GM12878 (cell line): Measurements from ENCODE around the gene FLRT1. TPM values are rescaled to one million over a fixed set of nuclear protein-coding genes. Genes with fewer than 3 reads are reported as not detected.

Source experiments
- ATAC-seq: fragments of 200-7000 bp; cut with Tn5 transposase; 3 replicates; pipeline ENCODE4 v1.9.1; 2020; ENCODE audit warnings: mild to moderate bottlenecking, moderate library complexity
- BruUV-seq: library from RNA; stranded (reverse); fragments of 400-500 nt; replicated peaks from 2 replicates; lab custom pipeline; 2021; lab: Mats Ljungman, UMichigan
- CTCF ChIA-PET: fragments of 300-600 bp; sonication (Branson Sonifier 250); formaldehyde crosslinking; extraction: SDS; loops from one replicate; lab custom pipeline; 2021; ENCODE audit warnings: inconsistent platforms; lab: Yijun Ruan, JAX
- POLR2A ChIA-PET: fragments of 350-600 bp; formaldehyde crosslinking; extraction: SDS; loops from one replicate; lab custom pipeline; 2021; ENCODE audit warnings: inconsistent platforms; lab: Charles Lee
- RAD21 ChIA-PET: fragments of 300-600 bp; sonication (Branson Sonifier 250); formaldehyde crosslinking; loops from one replicate; lab custom pipeline; 2023; ENCODE audit warnings: antibody characterized with exemption; ENCODE audit not compliant: unreplicated experiment; lab: Charles Lee
- SMC1A ChIA-PET: fragments of 300-600 bp; sonication (Branson Sonifier 250); formaldehyde crosslinking; loops from one replicate; lab custom pipeline; 2023; ENCODE audit not compliant: unreplicated experiment, uncharacterized antibody; lab: Charles Lee
- DNase-seq: peaks from one replicate; pipeline ENCODE4 v3.0.0-alpha.2; 2011; ENCODE audit warnings: low read depth, low spot score
- FAIRE-seq: peaks from 3 replicates; lab custom pipeline; 2011; peaks lifted over from hg19 to GRCh38; lab: Jason Lieb, UNC
- H2AFZ ChIP-seq: 2 replicates; pipeline ENCODE4 v1.6.0; 2011; ENCODE audit warnings: low read depth, low read length, control low read depth; ENCODE audit not compliant: control insufficient read depth
- H3K27ac ChIP-seq: 2 replicates; pipeline ENCODE4 v1.5.1; 2011; ENCODE audit warnings: control low read depth; ENCODE audit not compliant: control insufficient read depth, insufficient read depth
- H3K27me3 ChIP-seq, 2 experiments: replicated peaks in 1 of 2; 2 replicates each; pipeline versions ENCODE4 v1.6.0 to v1.6.1; 2011; ENCODE audit warnings: low read length in 1 of 2; ENCODE audit not compliant: control insufficient read depth in 2 of 2, insufficient read depth in 2 of 2
- H3K36me3 ChIP-seq, 2 experiments: 2 replicates each; pipeline ENCODE4 v1.5.1; 2011; ENCODE audit warnings: low read length in 1 of 2; ENCODE audit not compliant: control insufficient read depth in 2 of 2, insufficient read depth in 2 of 2
- H3K4me1 ChIP-seq: 2 replicates; pipeline ENCODE4 v1.6.1; 2011; ENCODE audit warnings: mild to moderate bottlenecking, low read length, moderate library complexity, mixed read lengths; ENCODE audit not compliant: control insufficient read depth, insufficient read depth
- H3K4me2 ChIP-seq: 2 replicates; pipeline ENCODE4 v1.6.0; 2011; ENCODE audit warnings: control low read depth; ENCODE audit not compliant: control insufficient read depth, insufficient read depth
- H3K4me3 ChIP-seq: fragments of 200-600 bp; sonication (generic); 2 replicates; pipeline ENCODE4 v1.5.1; 2016
- H3K79me2 ChIP-seq: 2 replicates; pipeline ENCODE4 v1.6.0; 2011; ENCODE audit warnings: low read length; ENCODE audit not compliant: control insufficient read depth, insufficient read depth
- H3K9ac ChIP-seq: 2 replicates; pipeline ENCODE4 v1.8.0; 2011; ENCODE audit warnings: low read length, control low read depth, mixed read lengths; ENCODE audit not compliant: control insufficient read depth, insufficient read depth
- H3K9me3 ChIP-seq: replicated peaks from 3 replicates; pipeline ENCODE4 v1.5.1; 2011; ENCODE audit warnings: mild to moderate bottlenecking, low read length; ENCODE audit not compliant: control insufficient read depth, insufficient read depth
- H4K20me1 ChIP-seq: 2 replicates; pipeline ENCODE4 v1.6.0; 2011; ENCODE audit not compliant: control insufficient read depth, insufficient read depth
- EGR1 ChIP-seq, 2 experiments: IDR thresholded peaks; 1 replicate in 1 of 2; 2 replicates in 1 of 2; pipeline ENCODE4 v1.6.1; 2011 to 2012; ENCODE audit warnings: low read depth in 2 of 2, low read length in 2 of 2, borderline replicate concordance in 1 of 2, mild to moderate bottlenecking in 1 of 2, moderate library complexity in 1 of 2
- HCFC1 ChIP-seq: fragments of 150-350 bp; IDR thresholded peaks from 2 replicates; pipeline ENCODE4 v1.6.1; 2014; ENCODE audit warnings: low read length
- HDAC2 ChIP-seq: fragments of 200-600 bp; sonication (generic); IDR thresholded peaks from 2 replicates; pipeline ENCODE4 v1.6.1; 2017
- IKZF2 ChIP-seq, 2 experiments: fragments of 450-650 bp; IDR thresholded peaks; 2 replicates each; pipeline ENCODE4 v1.6.1; 2017; ENCODE audit warnings: mild to moderate bottlenecking in 2 of 2, moderate library complexity in 2 of 2
- LARP7 ChIP-seq: fragments of 450-650 bp; IDR thresholded peaks from 2 replicates; pipeline ENCODE4 v1.6.1; 2017; ENCODE audit warnings: mild to moderate bottlenecking
- PML ChIP-seq: IDR thresholded peaks from 2 replicates; pipeline ENCODE4 v1.6.1; 2012; ENCODE audit warnings: low read length, inconsistent platforms
- POLR2A ChIP-seq: IDR thresholded peaks from 2 replicates; pipeline ENCODE4 v1.6.1; 2011; ENCODE audit warnings: low read depth, mild to moderate bottlenecking, low read length
- SMARCA5 ChIP-seq: fragments of 450-650 bp; IDR thresholded peaks from 2 replicates; pipeline ENCODE4 v1.6.1; 2017; ENCODE audit warnings: mild to moderate bottlenecking
- SMC3 ChIP-seq: IDR thresholded peaks from 2 replicates; pipeline ENCODE4 v1.6.1; 2011; ENCODE audit warnings: low read length, improper control_type of control experiment, borderline replicate concordance
- SUPT20H ChIP-seq: IDR thresholded peaks from 2 replicates; pipeline ENCODE4 v1.6.1; 2011; ENCODE audit warnings: low read depth, mild to moderate bottlenecking, low read length, moderate library complexity, borderline replicate concordance; ENCODE audit not compliant: control insufficient read depth
- WGBS: methylation state at CpG from one replicate; pipeline ENCODE4 v1.1.6; 2016; ENCODE audit warnings: low lambda C conversion rate; ENCODE audit not compliant: insufficient replicate concordance, insufficient coverage; ENCODE audit errors: missing lambda C conversion rate; 5-methylcytosine and 5-hydroxymethylcytosine counted together
- in situ Hi-C: fragments of 300-500 bp; cut with MboI; formaldehyde crosslinking; loops from 9 replicates; pipeline ENCODE4 v1.14.3; 2018; ENCODE audit warnings: mixed read lengths
- intact Hi-C: fragments of 100-400 bp; cut with micrococcal nuclease; formaldehyde crosslinking; loops from one replicate; pipeline ENCODE4 v1.14.2; 2022; ENCODE audit not compliant: unreplicated experiment
- polyA plus RNA-seq, 11 experiments: library from polyadenylated mRNA; depleted of rRNA in 4 of 11; unstranded in 6 of 11; stranded (reverse) in 5 of 11; fragments of >200 nt; fragmentation: Nextera tagmentation in 4 of 11; fragmentation: Illumina TruSeq in 1 of 11; extraction: Ambion mirVana in 4 of 11; extraction: Trizol in 1 of 11; gene quantifications; 1 replicate in 1 of 11; 2 replicates in 10 of 11; pipeline versions ENCODE4 v1.2.1 to v1.2.3, GENCODE V29; 2011 to 2016; ENCODE audit warnings: inconsistent platforms in 2 of 11, missing spikeins in 2 of 11, low read depth in 1 of 11
- total RNA-seq, 4 experiments: library from RNA; depleted of rRNA in 3 of 4; stranded (reverse); fragments of >200 nt in 3 of 4; fragmentation: Illumina TruSeq in 1 of 4; extraction: Trizol in 1 of 4; gene quantifications; 2 replicates each; pipeline versions ENCODE4 v1.2.1 to v1.2.3, GENCODE V29; 2013 to 2021
- TF ChIP-seq, protein P1 (sequence below): fragments of 450-650 bp; formaldehyde crosslinking; IDR thresholded peaks from 2 replicates; pipeline ENCODE4 v1.5.0; 2022; ENCODE audit warnings: mild to moderate bottlenecking, missing genetic modification characterization
- TF ChIP-seq, protein P2 (sequence below): fragments of 450-650 bp; IDR thresholded peaks from 2 replicates; pipeline ENCODE4 v1.6.1; 2017; ENCODE audit warnings: borderline replicate concordance
- TF ChIP-seq, protein P3 (sequence below): IDR thresholded peaks from 2 replicates; pipeline ENCODE4 v1.6.1; 2012; ENCODE audit warnings: low read depth, low read length, improper control_type of control experiment
- TF ChIP-seq, protein P4 (sequence below): IDR thresholded peaks from 2 replicates; pipeline ENCODE4 v1.6.1; 2011; ENCODE audit warnings: low read depth, low read length, improper control_type of control experiment, borderline replicate concordance
- TF ChIP-seq, protein P5 (sequence below): IDR thresholded peaks from 2 replicates; pipeline ENCODE4 v1.6.1; 2012; ENCODE audit warnings: low read depth, low read length, improper control_type of control experiment

Gene FLRT1
- total and polyA plus RNA-seq, 10 of the 15 experiments (the other 5 are each of a cell fraction or from before 2014, with no cell fraction given), result 0.10 to 0.12 TPM; not detected in 8

DNA sequence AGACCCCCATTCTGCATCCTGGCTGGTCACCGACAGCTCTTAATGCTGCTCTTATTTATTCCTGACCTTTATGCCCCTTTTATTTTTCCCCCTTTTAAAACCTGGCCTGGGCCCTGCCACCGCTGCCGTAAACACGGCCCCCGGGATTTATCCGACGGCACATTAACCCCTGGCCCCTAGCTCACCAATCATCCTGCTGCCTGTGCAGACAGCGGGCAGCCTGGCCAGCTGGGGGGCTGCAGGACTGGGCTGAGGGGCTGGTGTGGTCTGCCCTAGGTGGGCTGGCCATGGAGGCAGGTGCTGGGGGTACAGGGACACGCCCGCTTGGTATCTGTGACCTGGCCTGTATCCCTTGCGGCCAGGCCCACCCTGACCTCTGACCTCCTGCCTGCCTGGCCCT is 21.4 kb upstream of the FLRT1 start:
- Histone ChIP-seq H4K20me1 (no peaks in the 10 kb centered on the region), H3K4me1 (no peaks in the 10 kb centered on the region), H3K4me3 (no peak overlapping the region), H3K9ac (no peak overlapping the region), H3K36me3 (no peaks in the 10 kb centered on the region), H3K27ac (no peak overlapping the region), H3K79me2 (no peaks in the 10 kb centered on the region), H3K4me2 (no peak overlapping the region), H3K27me3 (no peaks in the 10 kb centered on the region), H2AFZ (no peak overlapping the region), H3K9me3 (peaks cover 3% of the 10 kb centered on the region; the same call in 2 of the 3 replicates)
- ATAC-seq (no peak), DNase-seq (no peak), FAIRE-seq (no peak)
- no peak for TF ChIP-seq LARP7
- TF ChIP-seq, protein P1, sequence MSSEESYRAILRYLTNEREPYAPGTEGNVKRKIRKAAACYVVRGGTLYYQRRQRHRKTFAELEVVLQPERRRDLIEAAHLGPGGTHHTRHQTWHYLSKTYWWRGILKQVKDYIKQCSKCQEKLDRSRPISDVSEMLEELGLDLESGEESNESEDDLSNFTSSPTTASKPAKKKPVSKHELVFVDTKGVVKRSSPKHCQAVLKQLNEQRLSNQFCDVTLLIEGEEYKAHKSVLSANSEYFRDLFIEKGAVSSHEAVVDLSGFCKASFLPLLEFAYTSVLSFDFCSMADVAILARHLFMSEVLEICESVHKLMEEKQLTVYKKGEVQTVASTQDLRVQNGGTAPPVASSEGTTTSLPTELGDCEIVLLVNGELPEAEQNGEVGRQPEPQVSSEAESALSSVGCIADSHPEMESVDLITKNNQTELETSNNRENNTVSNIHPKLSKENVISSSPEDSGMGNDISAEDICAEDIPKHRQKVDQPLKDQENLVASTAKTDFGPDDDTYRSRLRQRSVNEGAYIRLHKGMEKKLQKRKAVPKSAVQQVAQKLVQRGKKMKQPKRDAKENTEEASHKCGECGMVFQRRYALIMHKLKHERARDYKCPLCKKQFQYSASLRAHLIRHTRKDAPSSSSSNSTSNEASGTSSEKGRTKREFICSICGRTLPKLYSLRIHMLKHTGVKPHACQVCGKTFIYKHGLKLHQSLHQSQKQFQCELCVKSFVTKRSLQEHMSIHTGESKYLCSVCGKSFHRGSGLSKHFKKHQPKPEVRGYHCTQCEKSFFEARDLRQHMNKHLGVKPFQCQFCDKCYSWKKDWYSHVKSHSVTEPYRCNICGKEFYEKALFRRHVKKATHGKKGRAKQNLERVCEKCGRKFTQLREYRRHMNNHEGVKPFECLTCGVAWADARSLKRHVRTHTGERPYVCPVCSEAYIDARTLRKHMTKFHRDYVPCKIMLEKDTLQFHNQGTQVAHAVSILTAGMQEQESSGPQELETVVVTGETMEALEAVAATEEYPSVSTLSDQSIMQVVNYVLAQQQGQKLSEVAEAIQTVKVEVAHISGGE, result no peak
- TF ChIP-seq, protein P2, sequence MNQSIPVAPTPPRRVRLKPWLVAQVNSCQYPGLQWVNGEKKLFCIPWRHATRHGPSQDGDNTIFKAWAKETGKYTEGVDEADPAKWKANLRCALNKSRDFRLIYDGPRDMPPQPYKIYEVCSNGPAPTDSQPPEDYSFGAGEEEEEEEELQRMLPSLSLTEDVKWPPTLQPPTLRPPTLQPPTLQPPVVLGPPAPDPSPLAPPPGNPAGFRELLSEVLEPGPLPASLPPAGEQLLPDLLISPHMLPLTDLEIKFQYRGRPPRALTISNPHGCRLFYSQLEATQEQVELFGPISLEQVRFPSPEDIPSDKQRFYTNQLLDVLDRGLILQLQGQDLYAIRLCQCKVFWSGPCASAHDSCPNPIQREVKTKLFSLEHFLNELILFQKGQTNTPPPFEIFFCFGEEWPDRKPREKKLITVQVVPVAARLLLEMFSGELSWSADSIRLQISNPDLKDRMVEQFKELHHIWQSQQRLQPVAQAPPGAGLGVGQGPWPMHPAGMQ, result no peak
- TF ChIP-seq HCFC1, result no peak
- no peak for TF ChIP-seq POLR2A
- TF ChIP-seq SMARCA5, result no peak
- no peak for TF ChIP-seq SUPT20H
- TF ChIP-seq, protein P3, sequence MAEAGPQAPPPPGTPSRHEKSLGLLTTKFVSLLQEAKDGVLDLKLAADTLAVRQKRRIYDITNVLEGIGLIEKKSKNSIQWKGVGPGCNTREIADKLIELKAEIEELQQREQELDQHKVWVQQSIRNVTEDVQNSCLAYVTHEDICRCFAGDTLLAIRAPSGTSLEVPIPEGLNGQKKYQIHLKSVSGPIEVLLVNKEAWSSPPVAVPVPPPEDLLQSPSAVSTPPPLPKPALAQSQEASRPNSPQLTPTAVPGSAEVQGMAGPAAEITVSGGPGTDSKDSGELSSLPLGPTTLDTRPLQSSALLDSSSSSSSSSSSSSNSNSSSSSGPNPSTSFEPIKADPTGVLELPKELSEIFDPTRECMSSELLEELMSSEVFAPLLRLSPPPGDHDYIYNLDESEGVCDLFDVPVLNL, result no peak
- no peak for TF ChIP-seq EGR1 (IDR thresholded peaks at IDR 0.05; ENCODE audit: borderline replicate concordance in 1 of 2, low read depth in 2 of 2, low read length in 2 of 2)
- TF ChIP-seq, protein P4, sequence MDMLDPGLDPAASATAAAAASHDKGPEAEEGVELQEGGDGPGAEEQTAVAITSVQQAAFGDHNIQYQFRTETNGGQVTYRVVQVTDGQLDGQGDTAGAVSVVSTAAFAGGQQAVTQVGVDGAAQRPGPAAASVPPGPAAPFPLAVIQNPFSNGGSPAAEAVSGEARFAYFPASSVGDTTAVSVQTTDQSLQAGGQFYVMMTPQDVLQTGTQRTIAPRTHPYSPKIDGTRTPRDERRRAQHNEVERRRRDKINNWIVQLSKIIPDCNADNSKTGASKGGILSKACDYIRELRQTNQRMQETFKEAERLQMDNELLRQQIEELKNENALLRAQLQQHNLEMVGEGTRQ, result no peak
- no peak for TF ChIP-seq HDAC2
- no peak for TF ChIP-seq PML
- TF ChIP-seq SMC3, result no peak
- TF ChIP-seq, protein P5, sequence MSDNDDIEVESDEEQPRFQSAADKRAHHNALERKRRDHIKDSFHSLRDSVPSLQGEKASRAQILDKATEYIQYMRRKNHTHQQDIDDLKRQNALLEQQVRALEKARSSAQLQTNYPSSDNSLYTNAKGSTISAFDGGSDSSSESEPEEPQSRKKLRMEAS, result no peak
- no peak for TF ChIP-seq IKZF2 (IDR thresholded peaks at IDR 0.05)
- WGBS, result 65% methylated on average over 11 of the region's 11 CpGs
- ChIA-PET CTCF (interaction anchor here (0.5 kb wide), 1 partner anchor 225 kb away, joined by 4 read pairs; no protein-coding TSS in a partner anchor), SMC1A (no interaction called here), RAD21 (no interaction called here), POLR2A (no interaction called here)
- no TSS peak for BruUV-seq
- in situ Hi-C loops (no loop called here), intact Hi-C loops (no loop called here)
